ENCODE measurements around the gene CDK17. TPM values are rescaled to one million over a fixed set of nuclear protein-coding genes. Genes with fewer than 3 reads are reported as not detected.

The CDK17 gene
- total RNA-seq, 2 donors from 2014 or later, result 20.9 to 27.1 TPM

- peaks cover 0 to 100% of the 10 kb centered on the region in 2 donors for H3K4me1 ChIP-seq
- H3K27ac ChIP-seq, result peak overlapping the region; percentile 82 to 91
- no peaks in the 10 kb centered on the region for H3K27me3 ChIP-seq
- H3K9me3 ChIP-seq, result no peaks in the 10 kb centered on the region
- no peak overlapping the region for H3K4me3 ChIP-seq
- no peaks in the 10 kb centered on the region for H3K36me3 ChIP-seq
- TF ChIP-seq, protein P1, sequence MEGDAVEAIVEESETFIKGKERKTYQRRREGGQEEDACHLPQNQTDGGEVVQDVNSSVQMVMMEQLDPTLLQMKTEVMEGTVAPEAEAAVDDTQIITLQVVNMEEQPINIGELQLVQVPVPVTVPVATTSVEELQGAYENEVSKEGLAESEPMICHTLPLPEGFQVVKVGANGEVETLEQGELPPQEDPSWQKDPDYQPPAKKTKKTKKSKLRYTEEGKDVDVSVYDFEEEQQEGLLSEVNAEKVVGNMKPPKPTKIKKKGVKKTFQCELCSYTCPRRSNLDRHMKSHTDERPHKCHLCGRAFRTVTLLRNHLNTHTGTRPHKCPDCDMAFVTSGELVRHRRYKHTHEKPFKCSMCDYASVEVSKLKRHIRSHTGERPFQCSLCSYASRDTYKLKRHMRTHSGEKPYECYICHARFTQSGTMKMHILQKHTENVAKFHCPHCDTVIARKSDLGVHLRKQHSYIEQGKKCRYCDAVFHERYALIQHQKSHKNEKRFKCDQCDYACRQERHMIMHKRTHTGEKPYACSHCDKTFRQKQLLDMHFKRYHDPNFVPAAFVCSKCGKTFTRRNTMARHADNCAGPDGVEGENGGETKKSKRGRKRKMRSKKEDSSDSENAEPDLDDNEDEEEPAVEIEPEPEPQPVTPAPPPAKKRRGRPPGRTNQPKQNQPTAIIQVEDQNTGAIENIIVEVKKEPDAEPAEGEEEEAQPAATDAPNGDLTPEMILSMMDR (IDR thresholded peaks at IDR 0.05), result no peak
- peak; percentile 91 for DNase-seq (ENCODE audit: low spot score)
Measured at GRCh38 chr12:96237465-96238077, 162.7 kb downstream of the CDK17 start.

GRCh38 chr12:96237035-96237434, 163.2 kb downstream of the CDK17 start:
- Histone ChIP-seq H3K36me3 (no peaks in the 10 kb centered on the region), H3K4me1 (peaks cover 0 to 94% of the 10 kb centered on the region in 2 donors), H3K4me3 (no peak overlapping the region), H3K27me3 (no peaks in the 10 kb centered on the region), H3K27ac (peak overlapping the region; percentile 82 to 91), H3K9me3 (no peaks in the 10 kb centered on the region)
- no peak for DNase-seq (ENCODE audit: low spot score)
- TF ChIP-seq, protein P1 (IDR thresholded peaks at IDR 0.05), result no peak

DNA sequence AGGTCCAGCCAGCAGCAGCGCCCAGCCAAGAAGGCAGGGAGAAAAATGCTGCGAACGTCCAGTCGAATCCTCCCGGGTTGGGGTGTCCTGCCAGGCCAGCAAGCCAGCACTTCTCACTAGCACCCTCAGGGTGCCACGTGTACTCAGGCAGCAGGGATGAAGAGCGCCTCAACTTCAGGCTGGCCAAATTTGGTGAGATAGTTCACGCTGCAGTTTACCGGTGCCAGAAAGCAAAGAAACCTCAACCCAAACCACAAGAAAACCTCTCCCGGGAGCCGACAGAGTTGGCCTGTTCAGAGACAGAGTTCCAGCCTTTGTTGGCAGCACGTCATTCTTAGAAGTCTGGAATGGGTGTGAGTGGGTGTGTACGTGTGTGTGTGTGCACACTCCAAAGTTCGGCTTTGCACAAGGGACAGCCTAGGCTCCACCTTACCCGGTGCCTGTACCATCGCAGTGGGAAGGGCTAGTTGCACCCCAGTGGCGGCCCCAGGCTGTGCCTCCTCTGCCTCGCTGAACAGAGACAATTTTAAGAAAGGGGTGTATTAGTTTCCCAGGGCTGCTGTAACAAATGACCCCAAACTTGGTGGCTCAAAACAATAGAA, 163.9 kb downstream of the CDK17 start:
- TF ChIP-seq, protein P1 (IDR thresholded peaks at IDR 0.05), result no peak
- Histone ChIP-seq H3K9me3 (no peaks in the 10 kb centered on the region), H3K4me3 (no peak overlapping the region), H3K27me3 (no peaks in the 10 kb centered on the region), H3K36me3 (no peaks in the 10 kb centered on the region), H3K27ac (peak overlapping the region; percentile 82 to 91), H3K4me1 (peaks cover 0 to 87% of the 10 kb centered on the region in 2 donors)
- no peak for DNase-seq (ENCODE audit: low spot score)

DNA sequence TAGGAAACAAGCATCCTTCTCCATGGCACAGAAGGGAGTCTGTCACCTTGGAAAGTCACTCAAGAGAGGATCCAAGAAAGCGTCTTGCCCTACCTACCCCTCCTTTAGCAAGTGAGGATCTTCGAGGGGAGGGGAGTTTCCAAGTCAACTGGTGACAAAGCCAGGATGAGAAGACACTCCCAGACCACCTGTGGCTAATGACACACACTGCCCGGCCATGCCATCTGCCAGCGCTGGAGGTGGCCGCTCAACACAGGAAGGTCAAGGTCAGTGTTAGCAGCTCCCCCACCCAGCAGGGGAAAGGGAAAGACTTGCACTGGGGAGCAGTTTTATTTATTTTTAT, 164.8 kb downstream of the CDK17 start:
- no peaks in the 10 kb centered on the region for H3K36me3 ChIP-seq
- no peak for DNase-seq (ENCODE audit: low spot score)
- peak overlapping the region; percentile 82 to 91 for H3K27ac ChIP-seq

DNA sequence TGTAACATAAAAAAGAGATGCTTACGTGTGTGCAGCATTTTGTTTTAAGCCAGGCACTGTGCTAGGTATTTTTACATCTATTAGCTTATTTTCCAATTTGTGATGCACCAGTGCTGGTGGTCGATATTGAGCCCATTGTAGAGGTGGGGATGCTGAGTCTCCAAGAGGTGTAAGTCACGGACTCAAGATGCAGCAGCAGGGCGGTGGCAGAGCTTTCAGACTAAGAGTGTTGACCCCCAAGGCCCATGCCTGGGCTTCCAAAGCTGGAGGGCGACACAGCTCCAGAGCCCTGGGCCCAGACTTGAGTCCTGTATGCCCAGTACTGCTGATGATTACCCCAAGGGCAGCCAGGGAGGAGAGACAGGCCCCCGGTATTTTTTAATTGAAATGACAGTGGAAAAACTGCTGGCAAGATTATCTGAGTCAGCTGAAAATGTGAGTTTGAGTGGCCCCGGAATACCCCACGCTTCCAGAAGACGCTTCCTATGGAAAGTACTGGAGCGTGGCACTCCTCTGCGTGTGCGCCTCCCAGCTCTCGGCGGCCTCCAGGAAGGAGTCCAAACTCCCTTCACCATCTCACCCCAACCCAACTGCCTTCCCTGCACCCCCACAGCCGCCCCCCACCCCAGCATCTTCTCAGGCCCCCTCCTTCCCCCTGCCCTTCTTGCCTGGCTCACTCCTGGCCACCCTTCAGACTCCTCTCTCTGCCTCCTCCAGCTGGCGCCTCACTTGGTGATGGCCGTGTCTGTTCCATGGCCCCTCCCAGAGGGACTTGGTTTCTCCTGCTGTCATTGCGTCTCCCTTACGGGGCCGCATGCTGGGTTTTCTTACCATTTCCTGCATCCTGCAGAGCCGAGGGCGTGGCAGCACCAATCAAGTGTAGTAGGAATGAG, 165.4 kb downstream of the CDK17 start:
- DNase-seq (ENCODE audit: low spot score), result no peak
- no peak overlapping the region for H3K4me3 ChIP-seq
- peak overlapping the region; percentile 82 to 91 for H3K27ac ChIP-seq
- H3K36me3 ChIP-seq, result no peaks in the 10 kb centered on the region
- H3K9me3 ChIP-seq, result no peaks in the 10 kb centered on the region
- H3K27me3 ChIP-seq, result no peaks in the 10 kb centered on the region
- TF ChIP-seq, protein P1 (IDR thresholded peaks at IDR 0.05), result no peak
- H3K4me1 ChIP-seq, result peaks cover 0 to 72% of the 10 kb centered on the region in 2 donors

More for the DNA sequence above, 164.8 kb downstream of the CDK17 start:
- no peaks in the 10 kb centered on the region for H3K9me3 ChIP-seq
- H3K27me3 ChIP-seq, result no peaks in the 10 kb centered on the region
- no peak overlapping the region for H3K4me3 ChIP-seq
- TF ChIP-seq, protein P1 (IDR thresholded peaks at IDR 0.05), result no peak
- peaks cover 0 to 79% of the 10 kb centered on the region in 2 donors for H3K4me1 ChIP-seq

Measured in right atrium auricular region (tissue), 2 donors.